Fibroblast of the aortic adventitia (primary cell): ENCODE data around the gene ITGA11. TPM values are rescaled to one million over a fixed set of nuclear protein-coding genes. Genes with fewer than 3 reads are reported as not detected.

Experiments used
- DNase-seq: peaks from one replicate; pipeline ENCODE4 v3.0.0-alpha.2; 2010; ENCODE audit warnings: low read depth
- H3K4me3 ChIP-seq: 2 replicates; pipeline ENCODE4 v1.5.1; 2011; ENCODE audit warnings: low read depth, mild to moderate bottlenecking, control low read depth, low read length, moderate library complexity
- total RNA-seq: library from RNA; depleted of rRNA; stranded (reverse); fragments of >200 nt; gene quantifications from 2 replicates; pipeline ENCODE4 v1.2.3, GENCODE V29; 2012; ENCODE audit warnings: low replicate concordance
- TF ChIP-seq, protein P1 (sequence below): IDR thresholded peaks from 2 replicates; pipeline ENCODE4 v1.5.1; 2011; ENCODE audit warnings: mild to moderate bottlenecking, low read length, control low read depth, inconsistent platforms; ENCODE audit not compliant: insufficient read depth

The ITGA11 gene
- total RNA-seq, 1 donor = 81.1 TPM

DNA sequence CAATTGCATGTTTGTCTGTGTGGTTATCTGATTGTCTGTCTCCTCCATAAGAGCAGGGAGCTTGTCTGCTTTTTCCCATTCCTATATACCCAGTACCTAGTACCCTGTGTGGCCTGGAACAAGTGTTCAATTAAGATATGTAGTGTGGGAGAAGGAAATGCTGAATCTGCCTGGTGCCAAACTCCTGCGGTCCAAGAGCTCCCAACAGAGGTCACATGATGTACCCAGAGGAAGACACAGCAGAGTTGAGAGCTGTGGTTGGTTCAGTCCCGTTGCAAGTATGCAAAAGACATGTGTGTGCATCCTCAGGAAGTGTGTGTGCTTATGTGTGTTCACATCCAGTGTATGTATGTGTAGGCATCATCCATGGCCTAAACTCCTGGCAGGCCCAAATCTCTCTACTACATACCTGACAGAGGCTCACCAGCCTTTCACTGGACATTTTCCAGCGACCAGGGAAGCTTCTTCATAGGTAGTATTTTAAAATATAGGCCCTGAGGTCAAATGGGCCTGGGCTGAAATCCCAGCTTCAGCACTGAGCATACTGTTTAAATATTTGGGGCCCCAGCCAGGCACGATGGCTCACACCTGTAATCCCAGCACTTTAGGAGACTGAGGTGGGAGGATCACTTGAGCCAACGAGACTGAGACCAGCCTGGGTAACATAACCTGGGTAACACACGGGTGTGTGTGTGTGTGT, 34.0 kb upstream of the ITGA11 start:
- DNase-seq = no peak

DNA sequence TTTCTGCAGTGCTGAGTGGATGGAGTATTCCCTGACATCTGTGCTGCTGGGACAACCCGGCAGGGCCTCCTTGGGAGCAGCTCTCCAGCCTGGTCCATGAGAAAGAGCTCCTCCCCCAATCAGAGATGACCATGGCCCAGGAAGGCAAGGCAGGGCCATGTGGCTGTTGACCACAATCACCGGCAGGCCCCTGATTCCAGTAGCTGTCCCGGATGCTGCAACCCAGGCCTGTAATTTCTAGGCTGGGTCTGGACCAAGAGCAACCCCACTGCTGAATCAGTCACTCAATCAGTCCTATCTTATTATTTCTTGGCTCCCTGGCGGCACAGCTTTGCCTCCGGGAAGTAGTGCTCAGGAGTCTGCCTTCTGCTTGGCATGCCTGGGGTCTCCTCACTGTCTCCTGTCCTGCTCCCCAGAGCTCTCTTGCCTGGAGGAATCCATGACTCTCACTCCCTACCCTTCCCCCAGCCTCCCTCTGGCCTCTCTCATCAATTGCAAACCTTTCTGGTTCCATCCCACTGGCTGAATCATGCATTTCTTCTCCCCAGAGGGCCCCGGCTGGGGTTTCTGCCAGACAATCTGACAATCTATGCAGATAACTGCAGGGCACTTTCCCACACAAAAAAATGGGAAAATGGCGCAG, 32.6 kb upstream of the ITGA11 start:
- H3K4me3 ChIP-seq = no peak overlapping the region
- TF ChIP-seq, protein P1, sequence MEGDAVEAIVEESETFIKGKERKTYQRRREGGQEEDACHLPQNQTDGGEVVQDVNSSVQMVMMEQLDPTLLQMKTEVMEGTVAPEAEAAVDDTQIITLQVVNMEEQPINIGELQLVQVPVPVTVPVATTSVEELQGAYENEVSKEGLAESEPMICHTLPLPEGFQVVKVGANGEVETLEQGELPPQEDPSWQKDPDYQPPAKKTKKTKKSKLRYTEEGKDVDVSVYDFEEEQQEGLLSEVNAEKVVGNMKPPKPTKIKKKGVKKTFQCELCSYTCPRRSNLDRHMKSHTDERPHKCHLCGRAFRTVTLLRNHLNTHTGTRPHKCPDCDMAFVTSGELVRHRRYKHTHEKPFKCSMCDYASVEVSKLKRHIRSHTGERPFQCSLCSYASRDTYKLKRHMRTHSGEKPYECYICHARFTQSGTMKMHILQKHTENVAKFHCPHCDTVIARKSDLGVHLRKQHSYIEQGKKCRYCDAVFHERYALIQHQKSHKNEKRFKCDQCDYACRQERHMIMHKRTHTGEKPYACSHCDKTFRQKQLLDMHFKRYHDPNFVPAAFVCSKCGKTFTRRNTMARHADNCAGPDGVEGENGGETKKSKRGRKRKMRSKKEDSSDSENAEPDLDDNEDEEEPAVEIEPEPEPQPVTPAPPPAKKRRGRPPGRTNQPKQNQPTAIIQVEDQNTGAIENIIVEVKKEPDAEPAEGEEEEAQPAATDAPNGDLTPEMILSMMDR = no peak
- DNase-seq = peak; percentile 87

More for the DNA sequence above, 34.0 kb upstream of the ITGA11 start:
- TF ChIP-seq, protein P1 = no peak
- H3K4me3 ChIP-seq = no peak overlapping the region

DNA sequence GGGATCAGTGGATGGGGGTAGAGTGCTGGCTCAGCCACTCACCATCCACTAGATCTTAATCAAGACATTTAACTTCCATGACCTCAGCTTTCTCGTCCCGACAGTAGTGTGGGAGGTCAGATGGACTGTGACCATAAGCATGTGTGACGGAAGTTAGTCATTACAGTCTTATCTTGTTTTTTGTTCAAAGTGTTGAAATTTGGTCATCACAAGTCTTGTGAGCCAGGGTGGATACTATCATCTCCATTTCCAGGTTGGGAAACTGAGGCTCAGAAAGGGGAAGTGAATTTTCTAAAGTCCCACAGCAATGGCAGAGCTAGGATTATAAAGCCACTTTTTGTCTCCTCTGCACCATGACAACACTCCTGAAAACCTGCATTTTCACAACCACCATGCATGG, 32.0 kb upstream of the ITGA11 start:
- TF ChIP-seq, protein P1 = no peak
- DNase-seq = no peak

DNA sequence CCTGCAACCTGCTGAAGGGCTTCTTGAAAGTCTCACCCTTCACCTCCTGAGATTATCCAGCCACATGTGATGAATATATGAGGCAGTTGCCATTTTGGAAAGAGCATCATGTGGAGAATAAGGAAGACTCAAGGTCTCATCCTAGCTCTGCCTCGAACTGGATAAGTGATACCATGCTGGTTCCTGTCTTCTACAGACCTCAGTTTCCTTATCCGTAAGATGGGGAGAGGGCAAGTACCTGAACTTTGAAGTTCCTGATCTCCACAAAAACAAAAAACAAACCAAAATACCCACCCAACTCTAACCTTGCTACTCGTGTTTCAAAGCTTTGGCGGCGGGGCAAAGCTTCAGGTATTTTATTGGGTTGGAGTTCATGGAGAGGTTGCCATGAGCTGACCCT, 31.5 kb upstream of the ITGA11 start:
- TF ChIP-seq, protein P1 = no peak
- no peak overlapping the region for H3K4me3 ChIP-seq
- no peak for DNase-seq

More for the DNA sequence above, 32.0 kb upstream of the ITGA11 start:
- H3K4me3 ChIP-seq = no peak overlapping the region

DNA sequence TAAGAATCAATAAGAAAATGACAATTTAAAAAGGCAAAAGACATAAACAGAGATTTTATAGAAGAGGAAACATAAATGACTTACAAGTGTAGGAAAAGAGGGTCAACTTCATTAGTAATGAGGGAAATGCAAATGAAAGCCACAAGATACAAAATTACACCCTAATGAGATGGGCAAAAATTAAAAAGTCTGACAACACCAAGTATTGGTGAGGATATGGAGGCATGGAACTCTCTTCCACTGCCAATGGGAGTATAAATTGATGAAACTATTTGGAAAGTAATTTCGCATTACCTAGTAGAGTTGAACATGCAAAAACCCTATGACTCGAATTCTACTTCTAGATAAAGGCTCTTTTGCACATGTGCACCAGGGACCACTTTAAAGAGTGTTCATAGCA, 28.2 kb upstream of the ITGA11 start:
- TF ChIP-seq, protein P1 = no peak

DNA sequence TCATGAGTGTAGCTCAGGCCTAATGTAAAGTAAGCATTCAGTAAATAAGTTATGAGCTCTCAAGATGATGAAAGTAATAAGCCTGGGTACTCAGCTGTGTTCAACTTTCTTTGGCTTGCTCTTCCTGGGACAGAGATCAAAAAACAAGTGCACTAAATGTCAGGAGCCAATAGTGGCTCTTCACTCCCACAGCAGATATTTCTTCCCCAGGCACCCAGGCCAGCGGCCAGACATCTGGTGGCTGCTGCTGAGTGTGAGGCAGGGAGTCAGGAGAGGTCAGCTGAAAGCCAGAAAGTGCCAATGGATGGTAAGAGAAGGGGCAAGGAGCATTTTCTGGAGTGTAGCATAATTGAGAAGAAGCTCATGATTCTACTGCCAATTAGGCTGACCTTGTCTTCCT, 18.2 kb upstream of the ITGA11 start:
- TF ChIP-seq, protein P1 = no peak
- H3K4me3 ChIP-seq = no peak overlapping the region
- DNase-seq = no peak

More for the DNA sequence above, 28.2 kb upstream of the ITGA11 start:
- H3K4me3 ChIP-seq = no peak overlapping the region
- no peak for DNase-seq

DNA sequence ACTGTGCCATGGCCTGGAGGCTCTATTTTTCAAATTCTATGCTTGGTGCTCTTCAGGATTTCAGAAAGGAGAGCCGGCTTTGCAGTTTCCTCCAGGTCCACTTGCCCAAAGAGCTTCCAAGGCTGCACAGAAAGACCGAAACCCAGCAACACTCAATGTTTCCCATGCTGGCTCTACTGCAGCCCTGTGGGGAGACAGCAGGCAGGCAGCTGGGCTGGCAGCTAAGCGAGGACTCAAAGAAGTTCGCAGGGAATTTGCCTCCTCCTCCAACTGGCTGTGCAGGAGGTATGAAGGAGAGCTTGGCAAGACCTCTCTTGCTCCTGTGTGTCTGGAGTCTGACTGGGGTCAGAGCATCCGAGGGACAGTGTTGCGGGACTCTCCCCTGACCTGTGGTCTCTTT, 17.4 kb upstream of the ITGA11 start:
- no peak overlapping the region for H3K4me3 ChIP-seq
- TF ChIP-seq, protein P1 = no peak
- no peak for DNase-seq
